Mammary epithelial cell (primary cell): Measurements from ENCODE around the gene PCBP2.
A peak's percentile ranks its signal among the peaks of the same experiment; 100 is the strongest.

Source experiments
- EZH2 ChIP-seq: IDR thresholded peaks from 2 replicates; pipeline ENCODE4 v1.6.1; 2012; ENCODE audit warnings: low read length, inconsistent platforms, borderline replicate concordance
- TF ChIP-seq, protein P1 (sequence below), 2 donors: IDR thresholded peaks in 1 of 2; conservative IDR thresholded peaks in 1 of 2; 2 replicates each; pipeline ENCODE4 v1.5.1; 2011 to 2012; ENCODE audit warnings: inconsistent platforms in 2 of 2, low read length in 2 of 2, mild to moderate bottlenecking in 2 of 2, control low read depth in 1 of 2, low read depth in 1 of 2; ENCODE audit not compliant: insufficient read depth in 1 of 2; ENCODE audit errors: extremely low read depth in 1 of 2

- TF ChIP-seq, protein P1, sequence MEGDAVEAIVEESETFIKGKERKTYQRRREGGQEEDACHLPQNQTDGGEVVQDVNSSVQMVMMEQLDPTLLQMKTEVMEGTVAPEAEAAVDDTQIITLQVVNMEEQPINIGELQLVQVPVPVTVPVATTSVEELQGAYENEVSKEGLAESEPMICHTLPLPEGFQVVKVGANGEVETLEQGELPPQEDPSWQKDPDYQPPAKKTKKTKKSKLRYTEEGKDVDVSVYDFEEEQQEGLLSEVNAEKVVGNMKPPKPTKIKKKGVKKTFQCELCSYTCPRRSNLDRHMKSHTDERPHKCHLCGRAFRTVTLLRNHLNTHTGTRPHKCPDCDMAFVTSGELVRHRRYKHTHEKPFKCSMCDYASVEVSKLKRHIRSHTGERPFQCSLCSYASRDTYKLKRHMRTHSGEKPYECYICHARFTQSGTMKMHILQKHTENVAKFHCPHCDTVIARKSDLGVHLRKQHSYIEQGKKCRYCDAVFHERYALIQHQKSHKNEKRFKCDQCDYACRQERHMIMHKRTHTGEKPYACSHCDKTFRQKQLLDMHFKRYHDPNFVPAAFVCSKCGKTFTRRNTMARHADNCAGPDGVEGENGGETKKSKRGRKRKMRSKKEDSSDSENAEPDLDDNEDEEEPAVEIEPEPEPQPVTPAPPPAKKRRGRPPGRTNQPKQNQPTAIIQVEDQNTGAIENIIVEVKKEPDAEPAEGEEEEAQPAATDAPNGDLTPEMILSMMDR (conservative IDR thresholded peaks at IDR 0.05 in 1 of 2, IDR thresholded peaks at IDR 0.05 in 1 of 2; ENCODE audit: extremely low read depth in 1 of 2, insufficient read depth in 1 of 2, low read depth in 1 of 2, low read length in 2 of 2): peak; percentile 14 to 32
- TF ChIP-seq EZH2: no peak
Measured at GRCh38 chr12:53476769-53477209, 24.9 kb downstream of the PCBP2 start.
